ENCODE results near the gene STARD13.
"Not testable (repeated sequence)": the region's sequence is repeated elsewhere in the genome, so short reads cannot be mapped to it uniquely, and the experiment has no call there.

Gene STARD13

GRCh38 chr13:33168321-33168960 is 117.1 kb downstream of the STARD13 start:
- DNase-seq: no peak

- no peak for DNase-seq
Observed at GRCh38 chr13:33167491-33167890, 118.1 kb downstream of the STARD13 start.

GRCh38 chr13:33165787-33166186 is 119.8 kb downstream of the STARD13 start:
- no peak for DNase-seq

- no peak for DNase-seq
Observed at GRCh38 chr13:33164331-33164730, 121.2 kb downstream of the STARD13 start.

GRCh38 chr13:33162725-33163124 is 122.8 kb downstream of the STARD13 start:
- not testable (repeated sequence) for DNase-seq

GRCh38 chr13:33158816-33159215 is 126.7 kb downstream of the STARD13 start:
- no peak for DNase-seq

GRCh38 chr13:33158271-33158670 is 127.3 kb downstream of the STARD13 start:
- no peak for DNase-seq

- DNase-seq: no peak
Observed at GRCh38 chr13:33154911-33155310, 130.6 kb downstream of the STARD13 start.

GRCh38 chr13:33153421-33154404 is 131.8 kb downstream of the STARD13 start:
- DNase-seq: no peak

GRCh38 chr13:33152389-33152788 is 133.2 kb downstream of the STARD13 start:
- DNase-seq: no peak

- no peak for DNase-seq
Observed at GRCh38 chr13:33150662-33151061, 134.9 kb downstream of the STARD13 start.

GRCh38 chr13:33150126-33150525 is 135.4 kb downstream of the STARD13 start:
- DNase-seq: no peak

GRCh38 chr13:33147832-33148231 is 137.7 kb downstream of the STARD13 start:
- DNase-seq: no peak

- DNase-seq: no peak
Observed at GRCh38 chr13:33146843-33147611, 138.5 kb downstream of the STARD13 start.

- no peak for DNase-seq
Observed at GRCh38 chr13:33145667-33146066, 139.9 kb downstream of the STARD13 start.

- no peak for DNase-seq
Observed at GRCh38 chr13:33144358-33144784, 141.2 kb downstream of the STARD13 start.

GRCh38 chr13:33139780-33140535 is 145.6 kb downstream of the STARD13 start:
- no peak for DNase-seq

- DNase-seq: no peak
Observed at GRCh38 chr13:33139184-33139583, 146.4 kb downstream of the STARD13 start.

GRCh38 chr13:33138441-33138840 is 147.1 kb downstream of the STARD13 start:
- DNase-seq: no peak

GRCh38 chr13:33137721-33138120 is 147.8 kb downstream of the STARD13 start:
- DNase-seq: no peak

GRCh38 chr13:33135097-33135496 is 150.5 kb downstream of the STARD13 start:
- no peak for DNase-seq

GRCh38 chr13:33134213-33134612 is 151.3 kb downstream of the STARD13 start:
- DNase-seq: no peak
